SK-N-SH (cell line): ENCODE measurements around the gene RFX2. TPM values are rescaled to one million over a fixed set of nuclear protein-coding genes. Genes with fewer than 3 reads are reported as not detected.

ENCODE experiments used
- polyA plus RNA-seq, 3 experiments: library from polyadenylated mRNA; depleted of rRNA; stranded (reverse); fragments of >200 nt; gene quantifications; 2 replicates each; pipeline ENCODE4 v1.2.3, GENCODE V29; 2012

Gene RFX2
- polyA plus RNA-seq, 1 of the 3 experiments (the other 2 are of a cell fraction) = 12.6 TPM

Other genes with a start within 250 kb of the RFX2 start
- gene FUT5, start 240.0 kb downstream of the RFX2 start, polyA plus RNA-seq (2012; rRNA removed) = not detected in 2 replicates
- gene NDUFA11, start 206.7 kb downstream of the RFX2 start, polyA plus RNA-seq (2012; rRNA removed) = 386 and 534 TPM in 2 replicates
- 6.5 and 9.1 TPM in 2 replicates for gene VMAC, start 205.6 kb downstream of the RFX2 start, polyA plus RNA-seq (2012; rRNA removed)
- 13.4 and 17.3 TPM in 2 replicates for gene CAPS, start 196.2 kb downstream of the RFX2 start, polyA plus RNA-seq (2012; rRNA removed)
- 71.8 and 84.0 TPM in 2 replicates for gene RANBP3, start 132.4 kb downstream of the RFX2 start, polyA plus RNA-seq (2012; rRNA removed)
- gene ACSBG2, start 25.2 kb upstream of the RFX2 start, polyA plus RNA-seq (2012; rRNA removed) = not detected in 2 replicates
- 12.7 and 19.0 TPM in 2 replicates for gene MLLT1, start 169.5 kb upstream of the RFX2 start, polyA plus RNA-seq (2012; rRNA removed)
- gene ACER1, start 223.1 kb upstream of the RFX2 start, polyA plus RNA-seq (2012; rRNA removed) = not detected in 2 replicates